Measurements from ENCODE around the gene MAPK7. TPM values are rescaled to one million over a fixed set of nuclear protein-coding genes. Genes with fewer than 3 reads are reported as not detected.

Gene MAPK7
- 32.3 TPM for polyA plus RNA-seq (2013, experiment 1 of 4)
- 34.4 TPM for polyA plus RNA-seq (2013, experiment 2 of 4)
- 28.7 TPM for polyA plus RNA-seq (2013, experiment 3 of 4)
- 26.5 TPM for polyA plus RNA-seq (2013, experiment 4 of 4)

GRCh38 chr17:19378416-19379360, at the start of gene MAPK7:
Gene MAPK7 (plus strand): TSS chr17:19378498. CDS start chr17:19378901, 403 bp downstream.
- H3K27me3 ChIP-seq (ENCODE audit: control insufficient read depth, insufficient read depth, low read length, poor library complexity, severe bottlenecking): no peaks in the 10 kb centered on the region
- peak within 1 kb of the TSS; percentile 72 for H3K4me3 ChIP-seq (ENCODE audit: insufficient read depth, low read depth, low read length)
- WGBS, 2 experiments: 6 to 7% methylated on average over 69 of the region's 69 CpGs
- peak within 1 kb of the TSS; percentile 88 for H3K27ac ChIP-seq (ENCODE audit: insufficient read depth, low read depth, low read length, poor library complexity, severe bottlenecking)
- peaks cover 10% of the 10 kb centered on the region for H3K4me1 ChIP-seq (ENCODE audit: control insufficient read depth, insufficient read depth, low read length)
- peaks cover 38% of the 10 kb centered on the region for H3K36me3 ChIP-seq (ENCODE audit: control insufficient read depth, insufficient read depth, low read length)
- H3K9me3 ChIP-seq (ENCODE audit: control insufficient read depth, low read length): no peaks in the 10 kb centered on the region

GRCh38 chr17:19329136-19329535, 49.2 kb upstream of the MAPK7 start:
- Histone ChIP-seq H3K4me3 (ENCODE audit: insufficient read depth, low read depth, low read length) (no peak overlapping the region), H3K27me3 (ENCODE audit: control insufficient read depth, insufficient read depth, low read length, poor library complexity, severe bottlenecking) (no peaks in the 10 kb centered on the region), H3K9me3 (ENCODE audit: control insufficient read depth, low read length) (no peaks in the 10 kb centered on the region), H3K36me3 (ENCODE audit: control insufficient read depth, insufficient read depth, low read length) (no peaks in the 10 kb centered on the region), H3K4me1 (ENCODE audit: control insufficient read depth, insufficient read depth, low read length) (peaks cover 15% of the 10 kb centered on the region), H3K27ac (ENCODE audit: insufficient read depth, low read depth, low read length, poor library complexity, severe bottlenecking) (no peak overlapping the region)
- 95 to 97% methylated on average over 2 of the region's 2 CpGs for WGBS, 2 experiments

- H3K27ac ChIP-seq (ENCODE audit: insufficient read depth, low read depth, low read length, poor library complexity, severe bottlenecking): no peak overlapping the region
- no peaks in the 10 kb centered on the region for H3K27me3 ChIP-seq (ENCODE audit: control insufficient read depth, insufficient read depth, low read length, poor library complexity, severe bottlenecking)
- H3K9me3 ChIP-seq (ENCODE audit: control insufficient read depth, low read length): no peaks in the 10 kb centered on the region
- H3K4me1 ChIP-seq (ENCODE audit: control insufficient read depth, insufficient read depth, low read length): peaks cover 15% of the 10 kb centered on the region
- 94 to 97% methylated on average over 2 of the region's 2 CpGs for WGBS, 2 experiments
- H3K4me3 ChIP-seq (ENCODE audit: insufficient read depth, low read depth, low read length): no peak overlapping the region
- no peaks in the 10 kb centered on the region for H3K36me3 ChIP-seq (ENCODE audit: control insufficient read depth, insufficient read depth, low read length)
Measured at GRCh38 chr17:19329839-19330238, 48.5 kb upstream of the MAPK7 start.

GRCh38 chr17:19330271-19330670, 48.0 kb upstream of the MAPK7 start:
- 88 to 89% methylated on average over 3 of the region's 3 CpGs for WGBS, 2 experiments
- H3K27me3 ChIP-seq (ENCODE audit: control insufficient read depth, insufficient read depth, low read length, poor library complexity, severe bottlenecking): no peaks in the 10 kb centered on the region

GRCh38 chr17:19331134-19331533, 47.2 kb upstream of the MAPK7 start:
- Histone ChIP-seq H3K36me3 (ENCODE audit: control insufficient read depth, insufficient read depth, low read length) (no peaks in the 10 kb centered on the region), H3K27ac (ENCODE audit: insufficient read depth, low read depth, low read length, poor library complexity, severe bottlenecking) (peak overlapping the region; percentile 52)
- 91 to 94% methylated on average over 4 of the region's 4 CpGs for WGBS, 2 experiments

More at GRCh38 chr17:19330271-19330670, 48.0 kb upstream of the MAPK7 start:
- no peak overlapping the region for H3K27ac ChIP-seq (ENCODE audit: insufficient read depth, low read depth, low read length, poor library complexity, severe bottlenecking)
- no peaks in the 10 kb centered on the region for H3K9me3 ChIP-seq (ENCODE audit: control insufficient read depth, low read length)
- H3K36me3 ChIP-seq (ENCODE audit: control insufficient read depth, insufficient read depth, low read length): no peaks in the 10 kb centered on the region
- peaks cover 15% of the 10 kb centered on the region for H3K4me1 ChIP-seq (ENCODE audit: control insufficient read depth, insufficient read depth, low read length)
- H3K4me3 ChIP-seq (ENCODE audit: insufficient read depth, low read depth, low read length): no peak overlapping the region

GRCh38 chr17:19331543-19332245, 46.6 kb upstream of the MAPK7 start:
- H3K27me3 ChIP-seq (ENCODE audit: control insufficient read depth, insufficient read depth, low read length, poor library complexity, severe bottlenecking): no peaks in the 10 kb centered on the region
- peak overlapping the region; percentile 47 for H3K27ac ChIP-seq (ENCODE audit: insufficient read depth, low read depth, low read length, poor library complexity, severe bottlenecking)
- H3K36me3 ChIP-seq (ENCODE audit: control insufficient read depth, insufficient read depth, low read length): no peaks in the 10 kb centered on the region
- 91 to 94% methylated on average over 13 of the region's 13 CpGs for WGBS, 2 experiments
- H3K4me3 ChIP-seq (ENCODE audit: insufficient read depth, low read depth, low read length): no peak overlapping the region
- H3K4me1 ChIP-seq (ENCODE audit: control insufficient read depth, insufficient read depth, low read length): peaks cover 15% of the 10 kb centered on the region
- H3K9me3 ChIP-seq (ENCODE audit: control insufficient read depth, low read length): no peaks in the 10 kb centered on the region

More at GRCh38 chr17:19331134-19331533, 47.2 kb upstream of the MAPK7 start:
- H3K4me1 ChIP-seq (ENCODE audit: control insufficient read depth, insufficient read depth, low read length): peaks cover 15% of the 10 kb centered on the region
- no peaks in the 10 kb centered on the region for H3K9me3 ChIP-seq (ENCODE audit: control insufficient read depth, low read length)
- no peak overlapping the region for H3K4me3 ChIP-seq (ENCODE audit: insufficient read depth, low read depth, low read length)
- no peaks in the 10 kb centered on the region for H3K27me3 ChIP-seq (ENCODE audit: control insufficient read depth, insufficient read depth, low read length, poor library complexity, severe bottlenecking)

GRCh38 chr17:19332371-19333131, 45.7 kb upstream of the MAPK7 start:
- no peaks in the 10 kb centered on the region for H3K9me3 ChIP-seq (ENCODE audit: control insufficient read depth, low read length)
- H3K27ac ChIP-seq (ENCODE audit: insufficient read depth, low read depth, low read length, poor library complexity, severe bottlenecking): no peak overlapping the region
- no peak overlapping the region for H3K4me3 ChIP-seq (ENCODE audit: insufficient read depth, low read depth, low read length)
- peaks cover 15% of the 10 kb centered on the region for H3K4me1 ChIP-seq (ENCODE audit: control insufficient read depth, insufficient read depth, low read length)
- H3K27me3 ChIP-seq (ENCODE audit: control insufficient read depth, insufficient read depth, low read length, poor library complexity, severe bottlenecking): no peaks in the 10 kb centered on the region
- H3K36me3 ChIP-seq (ENCODE audit: control insufficient read depth, insufficient read depth, low read length): no peaks in the 10 kb centered on the region
- WGBS, 2 experiments: 87 to 93% methylated on average over 6 of the region's 6 CpGs

- no peaks in the 10 kb centered on the region for H3K9me3 ChIP-seq (ENCODE audit: control insufficient read depth, low read length)
- H3K27ac ChIP-seq (ENCODE audit: insufficient read depth, low read depth, low read length, poor library complexity, severe bottlenecking): no peak overlapping the region
- H3K27me3 ChIP-seq (ENCODE audit: control insufficient read depth, insufficient read depth, low read length, poor library complexity, severe bottlenecking): no peaks in the 10 kb centered on the region
- H3K4me3 ChIP-seq (ENCODE audit: insufficient read depth, low read depth, low read length): no peak overlapping the region
- peaks cover 15% of the 10 kb centered on the region for H3K4me1 ChIP-seq (ENCODE audit: control insufficient read depth, insufficient read depth, low read length)
- no peaks in the 10 kb centered on the region for H3K36me3 ChIP-seq (ENCODE audit: control insufficient read depth, insufficient read depth, low read length)
- WGBS, 2 experiments: 97% methylated on average over 1 of the region's 1 CpG
Measured at GRCh38 chr17:19333132-19333440, 45.2 kb upstream of the MAPK7 start.

- Histone ChIP-seq H3K9me3 (ENCODE audit: control insufficient read depth, low read length) (no peaks in the 10 kb centered on the region), H3K4me3 (ENCODE audit: insufficient read depth, low read depth, low read length) (no peak overlapping the region), H3K36me3 (ENCODE audit: control insufficient read depth, insufficient read depth, low read length) (no peaks in the 10 kb centered on the region), H3K4me1 (ENCODE audit: control insufficient read depth, insufficient read depth, low read length) (peaks cover 15% of the 10 kb centered on the region), H3K27me3 (ENCODE audit: control insufficient read depth, insufficient read depth, low read length, poor library complexity, severe bottlenecking) (no peaks in the 10 kb centered on the region), H3K27ac (ENCODE audit: insufficient read depth, low read depth, low read length, poor library complexity, severe bottlenecking) (no peak overlapping the region)
- WGBS, 2 experiments: 77% methylated on average over 12 of the region's 12 CpGs
Measured at GRCh38 chr17:19333736-19334290, 44.5 kb upstream of the MAPK7 start.

All from ectodermal cell (in vitro differentiated cells).